ENCODE results near the gene SNRPA.

DNA sequence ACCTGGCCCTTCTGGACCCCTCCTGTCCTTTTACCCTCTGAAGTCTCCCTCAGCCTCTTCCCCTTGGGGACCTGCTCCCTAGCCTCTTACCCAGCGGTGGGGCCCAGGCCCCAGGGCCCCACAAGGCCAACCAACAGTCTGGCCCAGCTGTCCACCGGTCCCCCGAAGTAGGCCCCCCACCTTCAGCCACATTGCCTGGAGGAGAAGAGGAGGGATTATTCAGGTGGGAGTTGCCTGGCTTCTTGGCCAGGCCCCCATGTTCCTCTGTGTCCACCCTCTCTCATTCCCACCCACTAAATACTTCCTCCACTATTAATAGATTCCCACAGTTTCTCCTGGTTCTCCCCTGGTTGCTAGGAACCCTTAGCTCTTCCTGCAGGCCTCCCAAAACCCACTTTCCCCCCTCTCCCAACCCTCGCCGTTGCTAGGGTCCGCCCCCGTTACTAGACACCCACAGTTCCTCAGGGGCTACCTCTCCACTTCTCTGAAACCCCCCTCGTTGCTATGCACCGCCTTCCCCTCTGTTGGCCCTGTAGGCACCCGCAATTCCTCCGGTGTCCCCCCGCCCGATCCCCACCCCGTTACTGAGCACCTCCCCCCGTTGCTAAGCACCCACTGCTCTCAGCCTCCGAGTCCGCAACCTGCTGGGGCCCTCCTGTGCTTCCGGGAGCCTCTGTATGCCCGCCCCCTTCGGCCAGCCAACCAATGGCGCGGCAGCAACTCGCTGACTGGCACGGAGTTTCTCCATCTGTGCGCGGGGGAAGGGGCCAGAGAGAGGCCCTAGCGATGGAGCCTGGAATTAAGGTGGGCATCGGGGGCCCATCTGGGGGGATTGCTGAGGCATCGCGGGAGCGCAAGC, 36.3 kb upstream of the SNRPA start:
- TF ChIP-seq GATA2 (IDR thresholded peaks at IDR 0.05; ENCODE audit: low read depth, low read length) = no peak
- TF ChIP-seq GATA3 (IDR thresholded peaks at IDR 0.05; ENCODE audit: low read depth, low read length) = no peak

Measured in SH-SY5Y (cell line).